SK-MEL-5 (cell line): ENCODE data around the gene MLLT6. TPM values are rescaled to one million over a fixed set of nuclear protein-coding genes. Genes with fewer than 3 reads are reported as not detected.

Experiments used
- DNase-seq: peaks from one replicate; pipeline ENCODE4 v3.0.0-alpha.2; 2016; ENCODE audit warnings: low read depth, low spot score
- in situ Hi-C: cut with HindIII; loops from 2 replicates; pipeline ENCODE4 v1.10.0; 2016; ENCODE audit warnings: low sequenced_read_pairs, high pct_unique_total_duplicates, low pct_unique_long_range_greater_than_20kb
- total RNA-seq: library from RNA; depleted of rRNA; stranded (reverse); fragments of >200 nt; shearing (Covaris generic); gene quantifications from 2 replicates; pipeline ENCODE4 v1.2.3, GENCODE V29; 2014

The MLLT6 gene
- total RNA-seq, 1 experiment from 2014 or later, result 18.7 TPM

DNA sequence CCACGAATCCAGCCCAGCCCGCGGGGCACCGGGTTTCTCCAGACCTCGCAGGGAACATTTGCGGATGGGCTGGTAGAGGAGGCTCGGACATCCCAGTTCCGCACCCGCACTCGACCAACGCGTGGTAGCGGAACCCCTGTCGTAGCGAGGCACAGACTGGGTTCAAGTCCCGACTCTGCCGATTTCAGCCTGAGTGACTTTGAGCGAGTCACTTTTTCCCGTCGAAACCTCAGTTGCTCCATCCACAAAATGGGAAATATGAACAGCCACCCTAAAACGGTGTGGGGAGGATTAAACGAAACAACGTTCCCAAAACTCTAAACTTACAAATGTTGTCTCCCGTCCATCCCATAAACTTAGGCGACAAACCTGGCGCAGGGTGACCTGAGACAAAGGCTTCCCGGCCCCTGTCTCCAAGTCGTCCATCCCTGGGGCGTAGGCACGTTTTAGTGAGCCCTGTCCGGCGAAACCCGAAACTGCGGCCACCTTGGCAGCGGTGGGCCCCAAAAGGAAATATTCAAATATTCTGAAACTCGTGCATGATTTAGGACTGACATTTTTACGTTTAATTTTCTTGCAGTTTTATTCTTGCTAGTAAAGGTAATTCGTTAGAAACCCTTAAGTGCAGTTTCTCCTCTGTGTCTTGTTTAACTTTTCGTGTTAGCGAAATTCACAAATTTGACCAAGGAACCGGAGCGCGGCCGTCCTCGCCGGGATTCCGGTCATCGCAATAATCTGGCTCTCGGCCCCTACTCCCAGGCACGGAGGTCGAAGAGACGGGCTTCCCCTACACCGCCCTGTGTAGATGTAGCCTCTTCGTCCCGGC, 1.9 kb upstream of the MLLT6 start:
- in situ Hi-C loops, result no loop called here
- no peak for DNase-seq

DNA sequence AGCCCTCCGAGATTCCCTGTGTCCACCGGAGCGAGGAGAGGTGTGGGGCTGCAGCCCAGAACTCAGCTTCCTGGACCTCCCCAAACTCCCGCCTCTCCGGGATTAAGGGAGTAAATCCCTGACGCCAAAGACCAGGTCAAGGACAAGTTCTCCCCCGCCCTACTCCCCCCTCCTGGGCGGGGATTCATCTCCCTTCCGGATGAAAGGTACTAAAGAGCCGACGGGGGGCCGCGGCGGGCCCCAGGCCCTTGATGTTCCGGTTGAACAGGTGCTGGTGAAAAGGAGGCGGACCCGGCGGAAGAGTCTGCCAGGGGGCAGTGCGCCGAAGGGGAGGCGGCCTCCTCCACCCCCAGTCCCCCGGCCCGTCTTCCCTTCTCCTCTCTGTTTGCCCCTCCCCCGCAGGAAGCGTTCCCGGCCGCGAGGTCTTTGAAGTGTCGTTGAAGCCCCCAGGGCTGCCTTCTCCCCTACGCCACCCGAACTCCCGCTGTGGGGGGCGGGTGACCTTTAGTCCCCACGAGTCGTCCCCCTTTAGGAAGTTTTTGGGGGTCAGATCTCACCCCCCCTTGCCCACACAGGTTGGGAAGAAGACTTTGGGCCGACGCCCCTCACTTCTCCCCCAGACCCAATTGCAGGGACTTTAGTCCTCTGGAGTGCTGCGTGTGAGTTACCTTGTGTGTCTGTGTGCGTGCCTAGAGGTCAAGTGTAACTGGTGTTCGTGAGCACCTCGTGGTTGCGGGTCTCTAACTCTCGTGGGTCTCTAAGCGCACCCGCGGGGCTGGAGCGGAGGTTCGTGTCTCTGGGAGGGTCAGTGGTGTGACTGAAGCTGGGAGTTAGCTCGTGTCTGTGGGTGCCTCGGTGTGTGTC, 1.1 kb upstream of the MLLT6 start:
- in situ Hi-C loops, result no loop called here
- no peak for DNase-seq

GRCh38 chr17:38705523-38705802, 390 bp downstream of the MLLT6 start:
- no peak for DNase-seq
- in situ Hi-C loops, result no loop called here

DNA sequence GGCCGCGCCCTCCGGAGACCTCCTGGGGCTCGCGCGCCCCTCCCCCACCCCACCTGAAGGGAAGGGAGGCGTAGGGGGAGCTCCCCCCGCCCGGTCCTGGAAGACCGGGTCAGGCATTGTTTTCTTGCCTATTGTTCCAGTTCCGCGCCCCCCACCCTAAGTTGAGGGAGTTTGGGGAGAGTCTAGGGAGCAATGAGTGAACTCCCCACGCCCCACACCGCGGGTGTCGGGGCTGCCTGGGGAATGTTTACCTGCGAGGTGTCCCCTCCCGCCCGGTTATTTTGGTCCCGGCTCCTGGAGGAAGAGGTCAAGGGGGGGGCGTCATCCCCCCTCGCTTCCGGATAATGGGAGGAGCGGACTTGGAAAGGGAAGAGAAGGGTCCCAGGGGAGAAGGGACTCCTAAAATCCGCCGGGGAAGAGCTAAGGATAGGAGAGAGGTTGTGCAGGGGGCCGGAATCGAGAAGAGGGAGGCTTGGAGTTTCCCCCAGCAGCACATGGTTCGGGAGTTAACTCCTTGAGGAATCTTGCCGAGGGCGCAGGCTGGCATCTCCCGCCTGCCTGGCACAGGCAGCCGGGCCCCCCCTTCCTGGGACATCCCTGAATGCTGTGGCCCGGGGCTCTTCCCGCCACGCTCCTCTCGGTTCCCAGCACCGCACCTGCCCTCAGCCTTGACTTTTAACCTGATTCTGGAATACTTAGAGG, 881 bp downstream of the MLLT6 start:
- peak; percentile 74 for DNase-seq
- in situ Hi-C loops, result no loop called here

DNA sequence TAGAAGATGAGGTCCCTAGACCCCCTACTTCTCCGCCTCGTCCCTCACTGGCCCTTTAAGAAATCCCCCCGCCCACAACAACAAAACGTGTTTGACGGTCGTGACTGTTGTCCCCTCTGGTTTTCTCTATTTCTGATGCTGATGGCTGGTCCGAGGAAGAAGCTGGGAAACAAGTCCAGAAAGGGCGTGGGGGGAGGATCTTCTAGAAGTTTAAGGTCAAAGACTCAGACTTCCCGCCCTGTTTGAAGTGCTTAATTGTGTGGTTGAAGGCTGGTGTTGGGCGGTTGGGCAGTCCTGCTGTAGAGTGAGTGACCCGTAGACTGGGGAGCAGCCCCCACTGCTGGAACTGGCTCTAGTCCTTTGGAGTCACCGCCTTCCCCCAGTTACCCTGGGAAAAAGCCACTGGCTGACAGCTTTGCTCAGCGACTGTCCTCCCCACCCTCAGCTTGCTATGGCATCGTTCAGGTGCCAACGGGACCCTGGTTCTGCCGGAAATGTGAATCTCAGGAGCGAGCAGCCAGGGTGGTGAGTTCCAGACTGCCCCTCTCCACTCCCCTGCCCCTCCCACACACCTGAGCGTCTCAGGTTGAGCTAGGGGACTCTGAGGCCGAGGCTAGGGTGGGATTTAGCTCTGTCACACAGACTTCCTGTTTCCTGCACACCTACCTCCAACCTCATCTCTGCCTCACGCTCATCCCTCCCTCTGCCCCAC, 1.6 kb downstream of the MLLT6 start:
- in situ Hi-C loops, result no loop called here
- no peak for DNase-seq

DNA sequence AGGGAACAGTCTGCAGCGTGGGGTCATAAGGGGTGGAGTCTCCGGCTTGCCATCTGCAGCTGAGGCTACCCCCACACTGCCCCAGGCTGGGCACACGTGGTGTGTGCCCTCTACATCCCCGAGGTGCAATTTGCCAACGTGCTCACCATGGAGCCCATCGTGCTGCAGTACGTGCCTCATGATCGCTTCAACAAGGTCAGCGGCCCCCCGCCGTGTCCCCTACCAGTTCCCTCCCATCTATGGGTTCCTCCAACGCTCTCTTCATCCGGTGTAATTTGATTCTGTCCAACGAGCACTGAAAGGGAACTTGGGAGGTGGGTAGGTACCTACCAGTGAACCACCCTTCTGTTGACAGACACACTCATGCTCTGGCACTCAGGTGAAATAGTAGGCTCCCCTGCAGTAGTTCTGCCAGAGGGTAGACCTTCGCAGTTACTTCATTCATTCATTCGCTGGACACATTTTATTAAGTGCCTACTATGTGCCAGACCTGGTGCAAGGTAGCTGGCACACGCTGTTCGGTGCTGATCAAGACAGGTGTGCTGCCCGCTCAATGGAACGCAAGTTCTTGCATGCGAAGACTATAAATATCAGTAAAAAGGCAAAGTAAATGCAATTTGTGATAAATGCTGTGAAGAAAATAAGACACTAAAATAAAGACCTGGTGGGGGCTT, 2.7 kb downstream of the MLLT6 start:
- DNase-seq, result no peak
- in situ Hi-C loops, result no loop called here

GRCh38 chr17:38709104-38709820, 4.2 kb downstream of the MLLT6 start:
- in situ Hi-C loops, result no loop called here
- no peak for DNase-seq

DNA sequence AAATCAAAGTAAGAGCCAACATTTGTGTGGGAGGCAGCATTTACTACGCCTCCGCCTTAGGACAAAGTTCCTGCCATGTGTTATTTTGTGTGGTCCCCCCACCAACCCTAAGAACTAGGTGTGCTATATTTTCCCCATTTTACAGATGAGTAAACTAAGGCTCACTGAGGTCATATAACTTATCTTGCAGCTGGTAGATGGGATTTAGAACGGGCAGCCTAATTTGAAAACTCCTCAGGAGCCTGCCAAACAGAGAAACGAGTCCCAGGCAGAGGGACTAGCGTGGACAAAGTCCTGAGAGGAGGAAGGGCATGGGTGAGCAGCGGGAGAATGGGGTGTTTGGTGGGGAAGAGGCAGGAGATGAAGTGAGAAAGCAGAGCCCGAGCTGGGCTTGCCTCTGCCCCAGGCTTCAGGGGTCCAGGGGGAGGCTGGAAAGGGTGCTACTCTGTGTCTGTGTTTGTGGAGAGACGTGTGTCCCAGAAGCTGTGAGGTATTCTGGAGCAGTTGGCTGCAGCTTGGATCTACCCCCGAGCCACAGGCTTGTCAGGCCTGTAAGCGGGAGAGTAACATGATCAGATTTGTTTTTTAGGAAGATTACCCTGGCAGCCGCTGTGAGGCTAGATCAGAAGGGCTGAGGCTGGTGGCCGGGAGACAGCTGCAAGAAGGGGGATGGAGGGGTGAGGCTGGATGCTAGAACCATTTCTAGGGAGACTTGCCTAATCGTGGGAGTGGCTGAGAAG, 5.0 kb downstream of the MLLT6 start:
- DNase-seq, result no peak
- in situ Hi-C loops, result no loop called here

GRCh38 chr17:38710604-38710962, 5.5 kb downstream of the MLLT6 start:
- no peak for DNase-seq
- in situ Hi-C loops, result no loop called here

DNA sequence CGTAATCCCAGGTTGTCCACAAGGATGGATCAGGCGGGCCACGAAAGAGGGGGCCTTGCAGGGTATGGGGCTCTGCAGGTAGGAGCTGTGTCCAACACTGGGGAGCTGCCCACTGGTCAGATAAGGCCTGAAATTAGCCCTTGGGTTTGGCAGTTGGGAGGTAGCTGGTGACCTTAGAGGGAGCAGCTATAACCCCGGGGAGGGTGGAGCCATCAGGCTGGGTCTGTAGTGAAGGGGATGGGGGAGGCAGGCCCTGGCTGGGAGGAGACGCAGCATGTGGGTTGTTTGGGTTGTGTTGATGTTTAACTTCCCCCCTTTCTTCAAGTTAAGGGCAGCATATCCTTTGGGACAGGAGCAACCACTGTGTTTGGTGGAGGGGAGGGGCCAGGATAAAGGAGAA, 5.9 kb downstream of the MLLT6 start:
- no peak for DNase-seq
- in situ Hi-C loops, result no loop called here

DNA sequence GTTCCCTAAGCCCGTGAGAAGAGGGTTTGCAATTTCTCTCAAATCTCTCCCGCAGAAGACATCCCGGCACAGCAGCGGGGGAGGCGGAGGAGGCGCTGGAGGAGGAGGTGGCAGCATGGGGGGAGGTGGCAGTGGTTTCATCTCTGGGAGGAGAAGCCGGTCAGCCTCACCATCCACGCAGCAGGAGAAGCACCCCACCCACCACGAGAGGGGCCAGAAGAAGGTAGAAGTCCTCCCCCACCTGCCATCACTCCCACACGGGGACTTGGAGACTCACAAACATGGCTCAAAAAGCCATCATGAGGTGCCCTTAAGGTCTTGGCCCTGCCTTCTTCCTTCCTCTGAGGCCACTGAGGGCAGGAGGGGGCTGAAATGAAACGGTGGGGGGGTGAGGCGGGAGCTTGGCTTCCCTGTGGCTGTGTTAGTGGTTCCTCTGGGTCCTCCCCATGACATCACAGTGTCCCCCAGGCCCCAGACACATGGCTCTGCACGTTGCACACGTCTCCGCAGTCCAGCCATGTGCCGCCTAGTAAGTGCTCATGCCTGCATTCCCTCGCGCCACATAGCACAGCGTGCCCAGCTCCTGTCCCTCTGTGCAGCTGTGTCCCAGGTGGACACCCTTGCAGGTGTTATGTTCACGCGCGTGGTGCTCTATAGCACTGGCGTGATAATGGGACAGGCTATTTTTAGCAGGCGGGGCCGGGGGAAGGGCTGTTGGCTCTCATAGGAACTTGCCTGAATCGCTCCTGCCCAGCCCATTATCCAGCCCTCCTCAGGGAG, 6.9 kb downstream of the MLLT6 start:
- in situ Hi-C loops, result no loop called here
- no peak for DNase-seq

DNA sequence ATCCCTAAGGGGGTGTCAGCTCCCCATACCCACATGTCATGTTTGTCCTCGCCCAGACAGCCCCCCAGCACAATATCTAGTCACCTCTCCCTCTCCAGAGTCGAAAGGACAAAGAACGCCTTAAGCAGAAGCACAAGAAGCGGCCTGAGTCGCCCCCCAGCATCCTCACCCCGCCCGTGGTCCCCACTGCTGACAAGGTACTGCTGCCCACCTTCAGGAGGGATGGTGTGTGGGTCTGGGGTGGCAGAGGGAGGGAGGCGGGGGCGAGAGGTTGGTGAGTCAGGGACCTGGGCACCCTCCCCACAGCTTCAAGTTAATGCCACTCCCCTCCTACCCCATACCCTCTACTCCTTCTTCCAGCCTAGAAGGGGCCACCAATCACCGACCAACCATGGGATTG, 7.5 kb downstream of the MLLT6 start:
- DNase-seq, result no peak
- in situ Hi-C loops, result no loop called here

GRCh38 chr17:38713456-38714075, 8.5 kb downstream of the MLLT6 start:
- in situ Hi-C loops, result no loop called here
- DNase-seq, result no peak

DNA sequence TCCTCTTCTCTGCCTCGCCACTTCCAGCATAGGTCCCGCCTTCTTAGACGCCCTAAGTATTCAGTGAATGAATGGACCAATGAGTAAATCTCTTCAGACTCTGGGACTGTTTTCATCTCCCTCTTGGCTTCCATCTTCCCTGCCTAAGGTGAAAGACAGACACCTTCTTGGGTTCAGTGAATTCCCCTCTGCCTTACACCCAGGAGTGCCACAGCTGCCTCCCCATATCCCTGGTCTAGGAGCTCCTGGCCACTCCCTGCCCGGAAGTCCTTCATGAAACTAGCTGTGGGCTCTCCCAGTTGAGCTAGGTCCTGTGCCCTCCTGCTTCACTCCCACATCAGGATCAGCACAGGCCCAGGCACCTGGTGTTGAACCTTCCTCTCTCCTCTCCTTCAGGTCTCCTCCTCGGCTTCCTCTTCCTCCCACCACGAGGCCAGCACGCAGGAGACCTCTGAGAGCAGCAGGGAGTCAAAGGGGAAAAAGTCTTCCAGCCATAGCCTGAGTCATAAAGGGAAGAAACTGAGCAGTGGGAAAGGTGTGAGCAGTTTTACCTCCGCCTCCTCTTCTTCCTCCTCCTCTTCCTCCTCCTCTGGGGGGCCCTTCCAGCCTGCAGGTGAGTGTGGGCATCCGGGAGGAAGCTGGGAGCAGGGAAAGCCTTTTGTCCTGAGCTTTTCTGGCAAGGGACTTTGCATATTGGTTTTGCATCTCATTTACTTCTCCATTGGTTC, 10.3 kb downstream of the MLLT6 start:
- DNase-seq, result no peak
- in situ Hi-C loops, result no loop called here
